GM18858 (cell line): ENCODE results near the gene SPINK8.
"Not testable (repeated sequence)": the region's sequence is repeated elsewhere in the genome, so short reads cannot be mapped to it uniquely, and the experiment has no call there.

ENCODE experiments used
- ATAC-seq: cut with Tn5 transposase; IDR thresholded peaks from one replicate; pipeline ENCODE4 v1.9.1; 2021; ENCODE audit not compliant: unreplicated experiment

Gene SPINK8

DNA sequence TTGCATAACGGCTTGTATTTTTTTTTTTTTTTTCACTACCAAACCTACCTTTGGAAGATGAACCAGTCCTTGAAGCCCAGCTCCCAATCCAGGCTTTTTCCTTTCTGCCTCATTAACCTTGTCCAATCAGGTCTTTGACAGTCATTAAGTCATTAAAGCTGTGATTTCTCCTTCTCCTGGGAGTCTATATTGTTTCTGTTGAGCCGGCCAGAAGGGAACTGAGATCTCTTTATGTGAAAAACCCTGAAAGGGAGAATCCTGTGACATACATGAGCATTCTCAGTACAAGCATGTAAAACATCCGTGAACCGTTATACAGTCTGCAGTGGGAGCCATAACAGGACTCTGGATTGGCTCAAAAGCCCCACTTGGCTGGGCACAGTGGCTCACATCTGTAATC, 52.6 kb downstream of the SPINK8 start:
- ATAC-seq, result no peak

DNA sequence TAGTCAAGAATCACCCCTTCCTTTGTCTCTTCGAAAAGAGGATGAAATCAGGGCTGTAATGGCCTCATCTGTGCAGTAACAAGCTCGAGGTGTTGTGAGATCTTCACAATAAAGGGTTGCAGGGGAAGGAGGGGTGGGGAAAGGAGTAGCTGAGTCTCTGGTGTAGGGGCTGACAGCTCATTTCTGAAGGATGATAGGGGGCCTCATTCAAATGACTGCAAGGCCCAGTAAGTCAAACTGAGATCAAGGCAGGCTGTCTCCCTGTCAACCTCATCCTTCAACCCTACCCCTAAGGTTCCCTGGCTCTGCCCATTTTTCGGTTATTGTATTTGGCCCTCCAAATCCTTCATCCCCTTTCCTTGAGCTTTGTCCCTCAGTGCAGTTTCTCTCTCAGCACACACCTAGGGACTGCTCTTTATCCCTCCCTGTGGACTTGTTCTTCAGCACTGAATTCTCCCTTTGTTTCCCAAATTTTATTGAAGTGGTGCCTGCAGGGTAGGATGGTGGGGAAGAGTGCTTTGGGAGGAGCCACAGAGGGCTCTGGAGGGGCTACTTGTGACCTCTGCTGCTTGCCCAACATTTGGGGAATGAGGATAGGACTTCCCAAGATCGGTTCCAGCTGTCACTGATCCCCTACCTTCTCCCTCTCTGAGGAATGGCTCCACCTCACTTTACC, 54.4 kb downstream of the SPINK8 start:
- ATAC-seq, result no peak

DNA sequence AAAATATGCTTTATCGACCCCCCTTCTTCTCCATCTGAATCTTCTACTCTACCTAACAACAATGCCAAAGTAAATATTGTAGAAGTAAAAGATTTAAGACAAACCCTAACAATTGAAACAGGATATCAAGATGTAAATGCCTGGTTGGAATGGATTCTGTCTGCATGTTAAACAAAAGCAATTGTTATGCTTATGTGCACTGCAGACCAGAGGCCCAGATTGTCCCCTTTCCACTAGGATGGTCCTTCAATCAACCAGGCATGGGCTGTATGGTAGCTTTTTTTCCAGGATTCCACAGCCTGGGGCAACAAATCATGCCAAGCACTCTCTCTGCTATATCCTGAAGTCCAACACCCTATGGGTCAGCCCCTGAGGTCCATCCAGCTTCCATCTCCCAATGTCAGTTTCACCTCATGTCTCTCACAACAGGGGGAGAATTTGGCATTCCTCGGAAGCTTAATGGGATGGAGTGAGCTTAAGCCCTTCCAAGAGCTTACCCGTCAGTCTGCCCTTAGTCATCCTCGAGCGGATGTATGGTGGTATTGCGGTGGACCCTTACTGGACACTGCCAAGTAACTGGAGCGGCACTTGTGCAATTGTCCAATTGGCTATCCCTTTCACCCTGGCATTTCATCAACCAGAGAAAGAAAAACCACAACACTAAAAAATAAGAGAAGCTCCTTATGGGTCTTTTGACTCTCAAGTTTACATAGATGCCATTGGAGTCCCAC, 56.4 kb downstream of the SPINK8 start:
- no peak for ATAC-seq

DNA sequence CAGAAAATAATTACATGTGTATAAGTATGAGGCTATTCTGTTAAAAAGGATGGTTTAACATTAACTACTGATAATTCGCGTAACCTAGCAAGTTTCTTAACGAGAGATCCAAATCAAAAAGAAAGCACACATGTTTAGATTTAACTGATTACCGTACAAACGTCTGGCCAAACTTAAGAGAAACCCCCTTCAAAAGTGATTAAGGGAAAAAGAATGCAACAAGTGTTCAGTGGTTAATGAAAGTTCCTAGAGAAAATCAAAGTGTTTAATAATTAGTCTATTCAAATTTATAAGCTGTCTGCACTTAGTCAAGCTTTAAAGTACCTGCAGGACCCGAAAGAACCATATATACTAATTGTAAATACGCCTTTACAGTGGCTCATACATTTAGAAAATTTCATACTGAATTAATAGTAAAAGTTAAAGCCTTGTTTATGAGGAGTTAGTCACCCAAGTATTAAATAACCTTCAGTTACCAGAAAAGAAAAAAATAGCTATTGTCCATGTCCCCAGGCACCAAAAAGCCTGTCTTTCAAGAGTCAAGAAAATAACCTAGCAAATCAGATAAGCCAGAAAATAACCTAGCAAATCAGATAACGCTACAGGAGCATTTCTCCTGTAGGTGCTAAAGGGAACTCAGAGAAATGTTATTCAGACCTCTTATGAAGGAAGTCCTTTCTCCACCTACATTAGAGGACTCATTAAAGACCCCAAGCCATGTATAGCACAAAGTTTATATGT, 58.0 kb downstream of the SPINK8 start:
- no peak for ATAC-seq

DNA sequence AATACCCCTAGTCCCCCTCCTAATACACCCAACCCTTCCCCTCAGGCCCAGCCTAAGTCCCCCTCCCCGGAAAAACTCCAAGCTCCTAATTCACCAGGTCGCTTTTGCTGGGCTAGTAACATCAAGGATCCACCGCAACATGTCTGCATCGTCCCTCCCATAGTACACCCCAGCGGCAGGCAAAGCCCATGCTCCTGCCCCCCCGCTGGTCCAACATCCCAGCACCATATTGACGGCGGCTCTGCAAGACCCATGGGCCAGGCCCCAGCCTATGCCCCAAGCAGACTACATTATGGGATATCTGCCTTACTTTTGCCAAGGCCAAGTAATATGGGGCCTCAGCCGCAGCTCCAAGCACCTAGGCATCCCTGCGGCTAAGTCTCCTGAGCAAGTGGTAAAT, 59.0 kb downstream of the SPINK8 start:
- ATAC-seq, result no peak

DNA sequence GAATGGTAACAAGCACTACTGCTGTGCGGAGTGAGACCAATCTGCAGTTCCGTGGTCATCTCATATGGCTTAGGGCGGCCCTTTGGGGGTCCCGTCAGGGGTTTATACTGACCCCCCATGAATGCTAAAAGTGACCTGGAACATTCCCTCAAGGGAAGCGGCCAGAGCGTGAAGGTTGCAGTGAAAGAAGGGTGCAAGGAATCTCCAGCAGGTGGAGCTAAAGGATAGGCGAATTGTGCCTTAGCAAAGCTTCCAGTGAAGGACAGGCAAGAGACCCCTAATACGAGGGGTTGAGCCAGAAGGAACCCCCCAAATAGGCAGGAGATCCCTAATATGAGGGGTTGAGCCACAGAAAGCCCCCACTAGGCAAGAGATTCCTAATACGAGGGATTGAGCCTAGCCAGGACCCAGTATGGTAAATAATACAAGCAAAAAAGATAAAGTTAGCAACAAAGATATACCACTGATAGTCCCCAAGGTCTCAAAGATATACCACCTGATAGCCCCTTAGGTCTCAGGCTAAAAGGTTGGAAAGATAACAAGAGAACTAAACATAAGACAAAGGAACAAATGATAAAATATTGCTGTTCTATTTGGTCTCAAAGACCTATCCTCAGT, 59.8 kb downstream of the SPINK8 start:
- no peak for ATAC-seq

DNA sequence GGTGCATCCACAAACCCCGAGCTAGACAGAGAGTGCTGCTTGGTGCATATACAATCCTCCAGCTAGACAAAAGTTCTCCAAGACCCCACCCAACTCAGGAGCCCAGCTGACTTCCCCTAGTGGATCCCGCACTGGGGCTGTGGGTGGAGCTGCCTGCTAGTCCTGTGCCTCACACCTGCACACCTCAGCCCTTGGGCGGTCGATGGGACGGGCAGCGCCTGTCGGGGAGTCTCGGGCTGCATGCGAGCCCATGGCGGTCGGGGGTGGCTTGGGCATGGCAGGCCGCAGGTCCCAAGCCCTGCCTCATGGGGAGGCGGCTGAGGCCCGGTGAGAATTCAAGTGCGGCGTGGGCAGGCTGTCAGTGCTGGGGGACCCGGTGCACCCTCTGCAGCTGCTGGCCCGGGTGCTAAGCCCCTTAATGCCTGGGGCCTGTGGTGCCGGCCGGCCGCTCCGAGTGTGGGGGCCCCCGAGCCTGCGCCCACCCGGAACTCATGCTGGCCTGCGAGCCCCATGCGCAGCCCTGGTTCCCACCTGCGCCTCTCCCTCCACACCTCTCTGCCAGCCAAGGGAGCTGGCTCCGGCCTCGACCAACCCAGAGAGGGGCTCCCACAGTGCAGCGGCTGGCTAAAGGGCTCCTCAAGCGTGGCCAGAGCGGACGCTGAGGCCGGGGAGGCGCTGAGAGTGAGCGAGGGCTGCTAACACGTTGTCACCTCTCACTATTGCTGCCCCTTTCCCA, 61.5 kb downstream of the SPINK8 start:
- ATAC-seq, result no peak

DNA sequence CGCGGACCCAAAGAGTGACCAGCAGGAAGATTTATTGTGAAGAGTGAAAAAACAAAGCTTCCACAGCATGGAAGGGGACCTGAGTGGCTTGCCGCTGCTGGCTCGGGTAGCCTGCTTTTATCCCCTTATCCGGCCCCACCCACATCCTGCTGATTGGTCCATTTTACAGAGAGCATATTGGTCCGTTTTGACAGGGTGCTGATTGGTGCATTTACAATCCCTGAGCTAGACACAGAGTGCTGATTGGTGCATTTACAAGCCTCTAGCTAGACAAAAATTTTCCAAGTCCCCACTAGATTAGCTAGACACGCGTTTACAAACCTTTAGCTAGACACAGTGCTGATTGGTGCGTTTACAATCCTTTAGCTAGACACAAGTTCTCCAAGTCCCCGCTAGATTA, 62.2 kb downstream of the SPINK8 start:
- ATAC-seq, result not testable (repeated sequence)

DNA sequence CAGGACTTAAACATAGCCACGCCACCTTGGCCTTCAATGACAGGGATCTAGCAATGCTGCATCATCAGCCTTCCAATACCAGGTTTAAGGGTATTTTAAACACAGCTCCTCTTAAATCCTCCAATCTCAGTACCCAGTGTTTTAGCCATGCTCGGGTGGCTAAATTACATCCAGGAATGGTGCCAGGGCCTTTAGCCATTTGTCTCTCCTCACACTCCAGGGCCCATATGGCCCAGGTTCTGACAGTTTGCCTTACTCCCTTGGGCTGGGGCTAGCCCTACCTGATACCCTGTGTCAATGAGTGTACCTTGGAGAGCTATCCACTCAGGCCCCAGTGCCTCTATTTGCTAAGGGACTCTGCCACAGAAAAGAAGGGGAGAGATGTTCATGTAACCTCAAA, 63.2 kb downstream of the SPINK8 start:
- ATAC-seq, result no peak

DNA sequence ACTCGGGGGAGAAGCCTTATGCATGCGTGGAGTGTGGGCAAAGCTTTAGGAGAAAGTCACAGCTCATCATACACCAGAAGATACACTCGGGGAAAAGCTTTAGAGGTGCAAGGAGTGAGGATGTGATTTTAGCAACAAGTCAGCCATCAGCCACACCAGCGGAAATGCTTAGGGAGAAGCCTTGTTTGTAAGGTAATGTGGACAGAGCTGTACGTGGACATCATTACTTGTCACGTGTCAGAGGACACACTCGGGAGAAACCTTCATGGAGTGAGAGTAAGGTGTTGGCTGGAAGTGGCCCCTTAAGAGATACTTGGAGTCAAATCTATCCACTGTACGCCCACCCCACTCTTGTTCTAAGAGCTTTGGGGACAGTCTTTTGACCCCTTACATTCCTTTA, 63.9 kb downstream of the SPINK8 start:
- ATAC-seq, result no peak

DNA sequence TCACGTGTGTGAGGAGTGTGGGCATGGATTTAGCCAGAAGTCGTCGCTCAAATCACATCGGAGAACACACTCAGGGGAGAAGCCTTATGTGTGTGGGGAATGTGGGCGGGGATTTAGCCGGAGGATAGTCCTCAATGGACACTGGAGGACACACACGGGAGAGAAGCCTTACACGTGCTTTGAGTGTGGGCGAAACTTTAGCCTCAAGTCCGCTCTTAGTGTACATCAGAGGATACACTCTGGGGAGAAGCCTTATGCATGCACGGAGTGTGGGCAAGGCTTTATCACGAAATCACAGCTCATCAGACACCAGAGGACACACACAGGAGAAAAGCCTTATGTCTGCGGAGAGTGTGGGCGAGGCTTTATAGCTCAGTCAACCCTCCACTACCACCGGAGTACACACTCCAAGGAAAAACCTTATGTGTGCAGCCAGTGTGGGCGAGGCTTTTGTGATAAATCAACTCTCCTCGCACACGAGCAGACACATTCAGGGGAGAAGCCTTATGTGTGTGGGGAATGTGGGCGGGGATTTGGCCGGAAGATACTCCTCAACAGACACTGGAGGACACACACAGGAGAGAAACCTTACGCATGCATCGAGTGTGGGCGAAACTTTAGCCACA, 64.4 kb downstream of the SPINK8 start:
- no peak for ATAC-seq

DNA sequence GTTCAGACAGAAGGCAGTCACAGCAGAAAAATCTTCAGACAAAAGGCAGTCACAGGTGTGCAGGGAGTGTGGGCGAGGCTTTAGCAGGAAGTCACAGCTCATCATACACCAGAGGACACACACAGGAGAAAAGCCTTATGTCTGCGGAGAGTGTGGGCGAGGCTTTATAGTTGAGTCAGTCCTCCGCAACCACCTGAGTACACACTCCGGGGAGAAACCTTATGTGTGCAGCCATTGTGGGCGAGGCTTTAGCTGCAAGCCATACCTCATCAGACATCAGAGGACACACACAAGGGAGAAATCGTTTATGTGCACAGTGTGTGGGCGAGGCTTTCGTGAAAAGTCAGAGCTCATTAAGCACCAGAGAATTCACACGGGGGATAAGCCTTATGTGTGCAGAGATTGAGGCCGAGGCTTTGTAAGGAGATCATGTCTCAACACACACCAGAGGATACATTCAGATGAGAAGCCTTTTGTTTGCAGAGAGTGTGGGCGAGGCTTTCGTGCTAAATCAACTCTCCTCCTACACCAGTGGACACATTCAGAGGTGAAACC, 65.0 kb downstream of the SPINK8 start:
- ATAC-seq, result no peak

DNA sequence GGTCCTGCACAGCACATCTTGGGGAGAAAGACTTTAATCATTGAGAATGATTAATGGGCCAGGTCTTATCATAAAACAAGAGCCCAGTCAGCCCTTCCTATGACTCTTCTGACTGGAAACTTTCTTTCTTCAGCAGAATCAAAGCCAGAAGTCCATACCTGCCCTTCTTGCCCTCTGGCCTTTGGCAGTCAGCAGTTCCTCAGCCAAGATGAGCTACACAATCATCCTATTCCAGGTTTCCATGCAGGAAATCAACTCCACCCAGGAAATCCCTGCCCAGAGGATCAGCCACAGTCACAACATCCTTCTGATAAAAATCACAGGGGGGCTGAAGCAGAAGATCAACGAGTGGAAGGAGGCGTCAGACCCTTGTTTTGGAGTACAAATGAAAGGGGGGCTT, 65.7 kb downstream of the SPINK8 start:
- ATAC-seq, result no peak

DNA sequence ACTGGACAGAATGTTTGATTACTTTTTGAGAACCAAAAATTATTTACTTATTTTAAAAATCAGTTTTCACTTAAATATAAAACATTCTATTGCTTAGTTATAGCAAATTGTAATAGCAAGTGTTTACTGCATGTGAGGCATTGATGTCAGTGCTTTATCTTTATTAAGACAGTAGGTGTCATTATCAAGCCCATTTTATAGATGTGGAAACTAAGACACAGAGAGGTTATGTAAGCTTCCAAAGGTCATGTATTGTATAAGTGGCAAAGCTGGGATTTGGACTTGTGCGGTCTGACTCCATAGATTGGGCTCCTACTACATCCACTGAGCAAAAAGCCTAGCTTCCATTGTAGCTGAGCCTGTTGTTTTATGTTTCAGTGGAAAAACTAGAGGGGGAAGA, 74.9 kb downstream of the SPINK8 start:
- no peak for ATAC-seq
